ENCODE measurements around the gene GABARAP. TPM values are rescaled to one million over a fixed set of nuclear protein-coding genes. Genes with fewer than 3 reads are reported as not detected.
"Not testable (repeated sequence)": the region's sequence is repeated elsewhere in the genome, so short reads cannot be mapped to it uniquely, and the experiment has no call there.

GABARAP gene
- polyA plus RNA-seq, 1 donor = 269 TPM

DNA sequence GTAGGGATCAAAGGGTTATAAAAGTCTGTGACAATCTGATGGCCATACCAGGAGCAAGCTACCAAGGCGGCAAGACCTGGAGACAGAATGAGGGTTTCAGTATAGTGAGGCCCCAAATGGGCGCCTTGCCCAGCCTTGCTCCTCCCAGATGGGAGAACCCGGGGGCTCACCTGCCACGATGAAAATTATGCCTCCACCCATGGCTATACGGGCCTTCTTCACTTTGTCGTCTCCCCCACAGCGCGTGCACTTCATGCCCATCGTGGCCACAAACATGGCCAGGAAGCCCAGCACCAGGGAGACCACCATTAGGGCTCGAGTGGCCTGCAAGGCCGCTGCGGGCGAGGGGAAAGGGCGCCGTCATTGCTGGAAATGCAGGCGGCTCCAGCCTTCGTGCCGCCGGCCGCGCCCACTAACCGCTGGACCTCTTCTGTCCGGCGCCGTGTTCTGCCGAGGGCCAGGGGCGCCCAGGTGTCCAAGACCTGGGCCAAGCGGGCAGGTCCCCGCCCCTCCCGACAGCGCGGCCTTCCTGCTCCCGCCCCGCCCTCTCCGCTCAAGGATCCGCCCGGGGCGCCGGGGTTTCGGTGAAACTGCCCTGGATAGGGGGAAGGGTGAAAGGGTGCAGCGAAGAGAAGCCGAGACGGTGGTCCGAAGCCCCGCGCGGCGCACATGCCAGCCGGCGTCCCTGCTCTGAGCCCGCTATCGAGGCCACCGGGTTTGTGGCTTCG is 18.6 kb upstream of the GABARAP start:
- DNase-seq = no peak

DNA sequence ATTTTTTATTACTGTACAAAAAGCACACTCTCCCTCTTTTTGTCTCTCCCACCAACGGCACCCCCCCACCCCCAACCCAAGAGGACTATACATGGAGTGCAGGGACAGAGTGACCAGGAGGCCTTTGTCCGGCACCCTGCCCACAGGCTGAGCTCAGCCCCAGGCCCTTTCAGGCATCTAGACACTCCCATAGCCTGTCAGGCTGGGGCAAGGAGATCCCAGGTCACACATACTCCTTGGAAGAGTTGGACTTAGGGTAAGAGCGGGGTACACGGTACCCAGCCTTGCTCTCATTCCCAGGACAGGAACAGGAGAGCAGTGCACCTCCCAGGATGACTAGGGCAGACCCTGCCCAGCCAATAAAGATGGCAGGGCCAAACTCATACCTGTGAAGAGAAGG is 17.9 kb upstream of the GABARAP start:
- no peak for DNase-seq

DNA sequence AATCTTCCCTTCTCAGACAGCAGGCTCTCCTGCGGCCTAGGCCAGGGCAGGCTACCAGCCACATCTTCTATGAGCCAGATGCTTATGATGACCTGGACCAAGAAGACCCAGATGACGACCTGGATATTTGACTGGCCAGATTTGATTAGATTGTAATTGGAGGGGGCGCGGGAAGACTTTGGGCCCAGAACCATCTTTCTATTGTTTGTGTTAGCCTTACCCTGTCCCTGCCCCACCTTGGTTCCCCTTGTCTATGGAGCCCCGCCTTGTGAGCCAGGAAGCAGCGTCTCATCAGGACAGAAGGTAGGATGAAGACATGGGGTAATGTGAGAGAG is 17.3 kb upstream of the GABARAP start:
- no peak for DNase-seq

DNA sequence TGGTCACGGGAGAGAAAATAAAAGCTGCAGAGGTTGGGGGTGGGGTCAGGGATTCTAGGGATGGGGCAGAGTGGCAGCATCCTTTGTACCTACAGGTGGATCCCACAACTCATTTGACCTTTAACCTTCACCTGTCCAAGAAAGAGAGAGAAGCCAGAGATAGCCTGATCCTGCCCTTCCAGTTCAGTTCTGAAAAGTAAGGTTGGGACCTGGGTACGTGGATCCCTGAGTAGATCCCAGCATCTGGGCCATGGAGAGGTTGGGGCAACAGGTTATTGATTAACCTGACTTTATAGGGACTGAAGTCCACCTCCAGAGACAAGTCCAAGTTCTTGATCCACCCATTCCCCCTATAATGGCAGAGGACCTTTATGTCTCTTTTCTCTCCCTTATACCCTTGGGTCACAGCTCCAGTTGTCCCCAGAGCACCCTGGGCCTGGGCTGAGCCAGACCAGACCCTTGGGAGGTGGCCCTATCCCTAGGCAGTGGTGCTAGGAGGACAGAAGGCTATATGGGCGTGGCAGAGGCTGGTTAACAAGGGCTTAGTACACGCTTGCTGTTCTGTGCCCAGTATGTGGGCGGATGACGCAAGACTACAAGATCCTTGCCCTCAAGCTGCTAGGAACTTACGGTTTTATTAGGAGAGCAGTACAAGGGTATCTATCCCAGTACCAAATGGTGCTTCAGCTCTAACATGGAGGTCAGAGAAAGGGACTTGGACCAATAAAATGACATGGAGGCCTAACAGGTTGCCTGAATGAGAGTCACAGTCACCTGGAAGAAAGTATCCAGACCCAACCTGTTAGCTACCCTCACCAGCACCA is 16.7 kb upstream of the GABARAP start:
- no peak for DNase-seq

DNA sequence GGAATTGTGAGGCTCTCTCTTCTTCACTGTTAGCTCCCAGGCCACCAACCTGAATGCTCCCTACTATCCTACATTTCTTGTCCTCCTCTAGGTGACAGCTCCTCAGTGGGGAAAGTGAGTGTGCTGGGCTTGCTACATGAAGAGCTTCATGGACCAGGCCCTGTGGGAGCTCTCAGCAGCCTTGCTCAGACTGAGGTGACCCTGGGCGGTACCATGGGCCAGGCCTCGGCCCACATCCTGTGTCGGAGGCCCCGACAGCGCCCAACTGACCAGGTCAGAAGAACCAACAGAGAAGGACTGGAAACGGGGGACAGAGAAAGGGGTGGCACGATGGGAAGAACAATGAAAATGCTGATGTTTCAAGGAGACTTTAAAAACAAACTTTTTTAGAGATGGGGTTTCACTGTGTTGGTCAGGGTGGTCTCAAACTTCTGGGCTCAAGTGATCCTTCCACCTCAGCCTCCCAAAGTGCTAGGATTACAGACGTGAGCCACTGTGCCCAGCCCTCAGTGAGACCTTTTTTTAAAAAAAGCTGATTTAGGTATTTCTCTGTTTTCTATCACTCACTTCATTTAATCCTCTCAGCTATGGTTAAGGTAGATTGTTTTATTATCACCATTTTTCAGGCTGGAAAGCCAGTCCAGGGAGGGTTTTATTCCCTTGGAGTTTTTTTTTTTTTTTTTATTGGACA is 14.7 kb upstream of the GABARAP start:
- DNase-seq = no peak

DNA sequence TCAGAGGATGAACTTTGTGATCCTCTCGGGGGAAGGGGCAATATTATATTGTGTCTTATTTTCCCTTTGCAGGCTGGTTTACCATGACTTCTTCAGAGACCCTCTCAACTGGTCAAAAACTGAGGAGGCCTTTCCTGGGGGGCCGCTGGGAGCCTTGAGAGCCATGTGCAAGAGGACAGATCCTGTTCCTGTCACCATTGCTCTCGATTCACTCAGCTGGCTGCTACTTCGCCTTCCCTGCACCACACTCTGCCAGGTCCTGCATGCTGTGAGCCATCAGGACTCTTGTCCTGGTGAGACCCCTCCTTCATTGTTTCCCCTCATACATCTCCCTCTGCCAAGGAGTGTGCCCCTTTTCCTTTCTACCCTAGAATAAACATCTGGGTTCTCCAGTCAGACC is 12.3 kb upstream of the GABARAP start:
- no peak for DNase-seq

DNA sequence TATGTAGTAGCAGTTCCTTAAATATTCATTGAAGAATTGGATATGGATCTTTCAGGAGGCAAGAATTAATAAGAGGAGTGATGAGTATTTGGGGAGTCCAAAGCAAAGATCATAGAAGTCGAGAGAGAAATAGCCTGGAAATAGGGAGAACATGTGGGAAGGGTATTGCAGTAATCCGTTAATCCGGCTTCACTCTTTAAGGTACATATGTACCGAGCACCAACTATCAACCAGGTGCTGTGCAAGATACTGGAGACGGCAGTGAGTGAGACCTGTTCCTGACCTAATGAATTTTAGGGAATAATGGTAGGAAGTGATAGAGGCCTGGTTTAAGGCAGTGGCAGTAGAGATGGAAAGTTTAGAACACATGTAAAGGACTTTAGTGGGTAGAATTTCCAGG is 10.8 kb upstream of the GABARAP start:
- no peak for DNase-seq

DNA sequence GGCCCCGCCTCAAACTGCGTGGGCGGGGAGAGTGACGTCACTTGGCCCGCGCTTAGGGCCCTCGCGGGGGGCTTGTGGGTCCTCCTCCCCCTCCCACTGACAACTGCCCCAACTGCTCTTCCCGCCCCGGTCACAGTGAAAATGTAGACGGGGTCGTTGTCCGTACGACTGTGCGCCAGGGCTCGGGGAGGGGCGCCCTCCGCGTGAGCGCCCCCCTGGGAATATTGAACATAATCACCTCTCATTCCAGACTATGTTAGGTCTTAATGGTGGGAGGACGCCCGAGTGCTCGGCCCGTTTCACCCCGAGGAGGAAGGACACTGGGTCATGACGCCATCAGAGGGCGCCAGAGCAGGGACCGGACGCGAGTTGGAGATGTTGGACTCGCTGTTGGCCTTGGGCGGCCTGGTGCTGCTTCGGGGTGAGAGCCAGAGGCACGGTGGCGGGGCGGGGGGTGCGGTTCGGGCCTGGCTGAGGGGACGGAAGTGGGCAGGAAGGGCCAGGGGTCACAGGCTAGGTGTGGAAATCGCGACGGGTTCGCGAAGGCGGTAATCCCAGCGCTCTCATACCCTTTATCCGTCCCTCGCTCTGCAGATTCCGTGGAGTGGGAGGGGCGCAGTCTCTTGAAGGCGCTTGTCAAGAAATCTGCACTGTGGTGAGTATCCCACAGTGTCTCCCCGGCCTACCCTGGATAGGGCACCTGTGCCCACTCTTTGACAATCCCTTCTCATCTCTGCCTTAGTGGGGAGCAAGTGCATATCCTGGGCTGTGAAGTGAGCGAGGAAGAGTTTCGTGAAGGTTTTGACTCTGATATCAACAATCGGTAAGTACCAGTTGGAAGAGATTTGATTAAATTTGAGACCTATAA is 10.2 kb upstream of the GABARAP start, which contains the start of gene ELP5:
Gene ELP5 (plus strand): TSS at position 40 of the 868 bp plus-strand sequence. CDS start 336 bp downstream, at position 376.
- DNase-seq = peak; percentile 94

DNA sequence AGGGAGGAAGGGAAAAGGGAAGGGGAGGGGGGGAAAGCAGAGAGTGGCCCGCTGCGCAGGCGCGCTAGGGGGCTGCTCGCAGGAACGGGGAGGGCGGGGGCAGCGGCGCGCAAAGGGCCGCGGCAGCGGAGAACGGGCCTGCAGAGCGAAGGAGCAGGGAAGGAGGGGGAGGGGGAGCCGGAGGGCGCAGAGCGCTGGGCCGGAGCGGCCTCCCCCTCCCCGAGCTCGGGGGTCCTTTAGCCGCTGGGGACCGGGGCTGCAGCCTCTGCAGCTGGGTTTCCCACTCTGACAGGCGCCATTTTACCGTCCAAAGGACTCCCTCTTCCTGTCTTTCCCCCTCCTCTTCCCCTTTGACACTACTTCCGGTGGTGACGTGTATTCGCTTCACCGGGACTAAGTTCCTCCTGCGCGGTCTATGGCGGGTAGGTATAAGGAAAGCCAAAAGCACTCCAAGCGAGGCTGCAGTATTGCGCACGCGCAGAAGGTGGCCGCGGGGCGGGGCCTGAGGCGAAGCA is 9.5 kb upstream of the GABARAP start, which contains the start of gene CTDNEP1:
Gene CTDNEP1 (minus strand): TSS at position 74 of the 515 bp plus-strand sequence. CDS start 438 bp downstream, outside the sequence.
- peak; percentile 100 for DNase-seq

DNA sequence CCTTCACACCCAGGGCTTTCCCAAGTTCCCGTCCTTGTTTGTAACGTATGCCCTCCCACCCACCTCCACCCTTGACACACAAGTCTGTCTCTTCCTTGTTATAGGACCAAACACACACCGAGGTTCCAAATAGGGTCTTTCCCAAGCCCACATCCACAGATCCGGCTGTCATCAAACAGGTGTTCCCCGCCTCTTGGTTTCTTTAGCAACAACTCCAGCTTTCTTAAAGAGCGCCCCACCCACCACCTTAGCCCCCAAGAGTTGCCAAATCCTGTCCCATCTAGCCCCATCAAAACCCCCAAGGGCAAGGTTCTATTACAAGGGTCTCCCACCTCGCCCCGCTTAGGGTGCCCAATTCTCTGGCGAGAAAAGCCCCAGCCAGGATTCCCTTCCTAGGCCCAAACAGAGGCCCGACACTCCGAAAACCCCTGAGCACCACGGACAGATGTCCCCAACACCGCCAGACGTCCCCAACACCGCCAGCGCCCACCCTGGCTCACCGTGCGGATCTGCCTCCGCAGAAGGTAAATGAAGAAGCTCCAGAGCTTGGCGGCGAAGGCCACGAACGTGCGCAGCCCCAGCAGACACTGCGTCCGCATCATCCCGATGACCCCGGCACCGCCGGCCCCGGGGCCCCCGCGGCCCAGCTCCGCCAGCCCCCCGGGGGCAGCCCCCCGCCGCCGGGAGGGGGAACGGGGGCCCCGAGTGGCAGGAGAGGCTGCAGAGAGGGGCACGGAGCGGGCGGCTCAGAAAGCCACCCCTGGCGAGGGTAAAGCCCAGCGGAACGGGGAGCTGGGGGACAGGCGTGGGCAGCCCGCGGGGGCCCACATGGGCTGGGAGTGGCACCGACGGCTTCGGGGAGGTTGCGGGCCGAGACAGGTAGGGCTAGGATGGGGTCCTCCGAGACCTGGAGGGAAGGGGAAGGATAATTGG is 8.7 kb upstream of the GABARAP start:
- DNase-seq = no peak

DNA sequence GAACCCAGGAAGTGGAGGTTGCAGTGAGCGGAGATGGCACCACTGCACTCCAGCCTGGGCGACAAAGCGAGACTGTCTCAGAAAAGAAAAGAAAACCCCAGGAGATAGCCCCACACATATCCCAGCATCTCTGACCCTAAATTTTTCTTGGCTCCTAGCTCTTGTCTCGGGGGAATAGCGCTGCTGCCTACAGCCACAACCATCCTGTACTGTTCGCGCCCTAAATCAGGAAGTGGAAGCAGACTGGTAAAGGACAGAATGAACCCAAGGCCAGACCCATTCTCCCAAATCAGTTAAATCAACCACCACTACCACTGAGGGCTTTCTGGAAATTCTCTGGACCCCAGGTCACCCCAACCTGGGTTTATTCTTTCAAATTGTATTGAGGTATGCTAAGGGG is 7.6 kb upstream of the GABARAP start:
- DNase-seq = no peak

DNA sequence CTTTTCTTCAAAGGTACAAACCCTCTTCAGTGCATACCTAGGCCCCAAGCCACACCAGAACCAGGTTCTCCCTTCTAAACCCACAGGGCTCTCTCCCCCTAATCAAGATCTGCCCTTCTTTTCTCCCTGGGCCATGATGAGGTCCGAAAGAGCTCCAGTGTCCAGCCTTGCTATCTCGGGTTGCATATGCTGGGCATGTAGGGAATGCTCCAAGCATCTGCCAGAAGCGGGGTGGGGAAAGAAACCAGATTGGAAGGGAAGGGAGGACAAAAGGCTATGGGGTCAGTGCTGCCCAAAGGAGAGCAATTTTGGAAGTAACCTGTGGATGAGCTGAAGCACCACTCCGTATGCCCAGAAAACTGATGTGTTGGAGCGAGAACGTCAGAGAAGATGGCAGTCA is 7.0 kb upstream of the GABARAP start:
- no peak for DNase-seq

DNA sequence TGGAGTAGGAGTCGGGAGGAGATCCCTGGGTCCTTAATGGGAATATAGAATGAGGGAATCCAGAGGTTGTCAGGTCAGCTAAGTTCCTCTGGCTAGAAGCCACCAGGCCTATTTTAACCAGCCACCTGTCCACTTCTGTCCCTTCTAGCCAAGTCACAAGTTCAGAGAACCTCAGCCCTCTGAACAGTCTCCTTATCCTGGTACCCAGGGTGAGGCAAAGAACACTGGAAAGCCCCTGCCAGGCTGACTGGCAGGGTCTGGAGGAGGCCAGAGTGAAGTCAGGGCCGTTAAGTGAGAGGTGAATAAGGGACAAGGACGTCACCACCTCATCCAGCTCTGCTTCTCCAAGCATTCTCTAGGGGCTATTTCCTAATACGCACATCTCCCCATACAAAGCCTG is 6.5 kb upstream of the GABARAP start:
- DNase-seq = no peak

DNA sequence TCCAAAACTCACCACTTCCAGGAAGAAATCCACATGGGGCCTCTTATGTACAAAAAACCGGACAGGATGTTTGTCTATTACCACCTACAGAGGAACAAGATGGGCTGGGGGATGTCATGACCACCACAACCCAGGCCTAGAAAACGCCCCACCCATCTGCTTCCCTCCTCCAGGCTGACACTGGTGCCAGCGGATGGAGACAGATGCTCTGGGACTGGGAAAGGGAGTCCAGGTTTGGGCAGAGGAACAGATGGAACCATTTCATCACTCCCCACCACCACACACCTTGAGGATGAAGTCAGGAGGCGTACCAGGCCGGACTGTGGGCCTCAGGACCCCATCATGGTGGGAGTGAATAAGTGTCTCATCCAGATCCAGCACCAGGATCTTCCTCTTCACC is 4.5 kb upstream of the GABARAP start:
- DNase-seq = no peak

DNA sequence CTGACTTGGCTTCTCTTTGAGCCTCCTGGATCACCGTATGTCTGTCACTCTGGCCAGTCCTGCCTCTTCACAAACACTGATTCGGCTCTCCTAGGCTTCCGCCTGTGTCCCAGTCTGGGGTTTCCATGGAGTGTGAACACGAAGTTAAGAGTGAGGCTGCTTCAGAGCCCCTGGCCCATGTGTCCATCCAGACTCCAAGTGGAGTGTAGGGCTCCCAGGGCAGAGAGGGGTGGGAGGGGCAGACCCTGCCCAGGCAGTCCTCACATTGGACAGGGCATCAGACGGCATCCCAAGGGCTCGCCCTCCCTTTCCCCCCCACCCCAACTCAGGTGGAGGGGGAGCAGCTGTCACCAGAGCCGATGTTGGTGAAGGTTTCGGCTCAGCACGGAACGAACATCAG is 1.6 kb upstream of the GABARAP start:
- not testable (repeated sequence) for DNase-seq

DNA sequence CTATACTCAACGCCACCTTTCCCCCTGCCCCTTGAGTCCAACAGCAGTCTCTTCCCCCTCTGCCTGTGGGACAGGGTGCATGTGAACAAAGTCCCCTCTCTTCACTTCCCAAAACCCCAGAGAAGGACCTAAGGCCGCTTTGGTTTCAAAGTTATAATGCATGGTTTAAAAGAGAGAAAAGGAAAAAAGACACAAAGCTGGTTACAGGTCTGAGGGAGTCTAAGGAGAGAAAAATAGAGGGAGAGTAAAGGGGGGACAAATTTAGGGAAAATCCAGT is 1.1 kb upstream of the GABARAP start:
- DNase-seq = no peak

DNA sequence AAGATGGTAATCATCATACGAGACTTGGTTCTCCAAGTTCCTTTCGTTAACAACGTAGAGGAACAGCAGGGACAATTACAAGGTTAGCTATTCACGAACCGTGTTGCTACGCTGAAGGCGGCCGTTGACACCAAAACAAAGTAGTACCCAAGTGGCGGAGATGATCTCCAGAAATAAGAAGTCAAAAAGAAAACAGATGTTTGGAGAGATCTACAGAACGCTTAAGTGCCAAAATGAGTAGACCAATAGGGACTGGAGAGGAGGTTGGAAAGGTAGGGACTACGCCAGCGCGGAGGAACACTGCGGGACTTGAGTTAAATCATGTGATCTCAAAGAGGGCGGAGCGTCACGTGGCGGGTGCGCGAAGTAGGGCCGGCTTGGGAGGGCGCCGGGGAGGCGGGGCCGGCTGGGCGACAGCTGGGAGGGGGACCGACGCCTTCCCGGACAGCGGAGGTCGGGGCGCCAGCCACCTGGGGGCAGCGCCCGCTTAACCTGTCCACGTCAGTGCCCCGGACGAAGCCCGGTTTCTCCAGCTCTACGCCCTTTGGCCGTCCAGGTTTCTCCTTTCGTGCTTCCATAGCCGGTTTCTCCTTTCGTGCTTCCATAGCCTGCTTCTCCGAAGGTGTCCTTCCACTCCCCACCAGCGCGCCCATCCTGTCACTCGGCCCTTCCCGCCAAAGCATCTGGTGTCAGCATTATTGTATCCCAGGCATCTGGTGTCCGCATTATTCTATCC is 636 bp upstream of the GABARAP start:
- peak; percentile 96 for DNase-seq

DNA sequence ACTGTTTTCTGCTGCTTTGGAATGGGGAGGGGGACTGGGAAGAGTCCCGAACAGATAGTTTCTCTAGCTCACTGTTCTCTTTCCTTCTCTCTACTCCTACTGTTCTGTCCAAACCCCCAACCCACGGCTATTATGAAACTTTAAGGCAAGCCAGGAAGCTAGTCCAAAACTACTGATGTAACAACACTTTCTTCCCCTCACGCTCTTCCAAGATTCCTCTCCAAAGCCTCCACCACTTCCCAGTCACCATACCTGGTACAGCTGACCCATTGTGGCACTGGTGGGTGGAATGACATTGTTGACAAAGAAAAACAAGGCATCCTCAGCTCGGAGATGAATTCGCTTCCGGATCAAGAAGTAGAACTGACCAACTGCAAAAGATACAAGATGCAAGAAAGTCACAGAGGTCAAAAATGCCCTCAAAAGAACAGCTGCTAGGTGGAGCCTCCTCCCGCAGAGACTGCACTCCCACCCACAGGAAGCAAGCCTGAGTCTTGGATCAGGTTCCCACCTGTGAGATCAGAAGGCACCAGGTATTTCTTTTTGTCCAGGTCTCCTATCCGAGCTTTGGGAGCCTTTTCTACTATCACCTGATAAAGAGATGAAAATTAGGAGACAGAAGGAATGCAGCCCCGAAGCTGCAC is 1.0 kb downstream of the GABARAP start:
- DNase-seq = no peak

DNA sequence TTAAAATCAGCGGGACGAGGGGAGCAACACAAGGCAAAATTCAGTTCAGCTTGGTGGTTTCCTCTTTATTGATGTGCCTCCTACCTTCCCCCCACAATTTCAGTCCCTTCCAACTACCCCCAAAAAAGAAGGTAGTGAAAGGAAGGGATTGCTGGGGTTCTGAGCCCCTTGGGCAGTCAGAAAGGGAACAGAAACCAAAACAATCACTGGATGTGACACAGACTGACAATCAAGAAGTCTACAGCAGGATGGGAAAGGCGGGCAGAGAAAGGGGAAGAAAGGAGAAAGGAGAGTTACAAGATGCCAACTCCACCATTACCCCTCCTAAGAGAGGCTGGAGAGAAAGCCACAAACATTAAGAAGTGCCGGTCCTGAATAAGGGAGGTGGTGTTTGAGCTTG is 1.9 kb downstream of the GABARAP start:
- no peak for DNase-seq

Measured in hindlimb muscle (tissue), 1 donor.